NCI-H1436 (cell line): ENCODE measurements around the gene INPP5F.
A peak's percentile ranks its signal among the peaks of the same experiment; 100 is the strongest.
"Not testable (repeated sequence)": the region's sequence is repeated elsewhere in the genome, so short reads cannot be mapped to it uniquely, and the experiment has no call there.

Experiments used
- DNase-seq: peaks from one replicate; lab custom pipeline; 2025; lab: John Stamatoyannopoulos, UW

INPP5F gene

GRCh38 chr10:119740096-119740495 lies 14.2 kb downstream of the INPP5F start:
- no peak for DNase-seq

- no peak for DNase-seq
These were observed 17.2 kb downstream of the INPP5F start for GRCh38 chr10:119742947-119743648.

GRCh38 chr10:119747940-119748339 lies 22.1 kb downstream of the INPP5F start:
- no peak for DNase-seq

GRCh38 chr10:119748871-119749270 lies 23.0 kb downstream of the INPP5F start:
- no peak for DNase-seq

- no peak for DNase-seq
These were observed 23.6 kb downstream of the INPP5F start for GRCh38 chr10:119749455-119749854.

- peak; percentile 66 for DNase-seq
These were observed 24.8 kb downstream of the INPP5F start for GRCh38 chr10:119750391-119751230.

GRCh38 chr10:119753309-119753708 lies 27.5 kb downstream of the INPP5F start:
- no peak for DNase-seq

GRCh38 chr10:119754085-119754484 lies 28.2 kb downstream of the INPP5F start:
- DNase-seq: no peak

GRCh38 chr10:119754936-119755335 lies 29.1 kb downstream of the INPP5F start:
- no peak for DNase-seq

GRCh38 chr10:119755446-119755845 lies 29.6 kb downstream of the INPP5F start:
- no peak for DNase-seq

- DNase-seq: no peak
These were observed 32.8 kb downstream of the INPP5F start for GRCh38 chr10:119758448-119759195.

- no peak for DNase-seq
These were observed 34.0 kb downstream of the INPP5F start for GRCh38 chr10:119759832-119760231.

- DNase-seq: no peak
These were observed 35.3 kb downstream of the INPP5F start for GRCh38 chr10:119761106-119761505.

GRCh38 chr10:119762035-119762434 lies 36.2 kb downstream of the INPP5F start:
- DNase-seq: no peak

GRCh38 chr10:119762805-119763798 lies 37.3 kb downstream of the INPP5F start:
- DNase-seq: no peak

GRCh38 chr10:119768455-119769094 lies 42.7 kb downstream of the INPP5F start:
- DNase-seq: no peak

- DNase-seq: no peak
These were observed 44.0 kb downstream of the INPP5F start for GRCh38 chr10:119769886-119770285.

- no peak for DNase-seq
These were observed 45.1 kb downstream of the INPP5F start for GRCh38 chr10:119770928-119771327.

GRCh38 chr10:119772334-119772733 lies 46.5 kb downstream of the INPP5F start:
- DNase-seq: no peak

GRCh38 chr10:119773041-119773440 lies 47.2 kb downstream of the INPP5F start:
- not testable (repeated sequence) for DNase-seq

- no peak for DNase-seq
These were observed 49.7 kb downstream of the INPP5F start for GRCh38 chr10:119775529-119775928.
